K562 (cell line): ENCODE results near the gene ACTRT2. TPM values are rescaled to one million over a fixed set of nuclear protein-coding genes. Genes with fewer than 3 reads are reported as not detected.

Source experiments
- ATAC-seq: fragments of 200-7000 bp; cut with Tn5 transposase; 3 replicates; pipeline ENCODE4 v1.9.1; 2020; ENCODE audit warnings: moderate library complexity
- BruUV-seq: library from RNA; stranded (reverse); fragments of 400-500 nt; replicated peaks from 2 replicates; lab custom pipeline; 2021; lab: Mats Ljungman, UMichigan
- CTCF ChIA-PET: fragments of 300-600 bp; formaldehyde crosslinking; extraction: SDS; loops from one replicate; lab custom pipeline; 2021; ENCODE audit warnings: low intra/inter-chr PET ratio; lab: Yijun Ruan, JAX
- POLR2A ChIA-PET: fragments of 300-600, 350-650 bp; sonication (Branson Sonifier 250); formaldehyde crosslinking; extraction: SDS; loops from one replicate; lab custom pipeline; 2021; ENCODE audit warnings: antibody characterized with exemption, inconsistent platforms; lab: Yijun Ruan, JAX
- DNase-seq, 4 experiments: peaks; one replicate each; pipeline versions ENCODE4 v3.0.0 to v3.0.0-alpha.2; 2011 to 2018; ENCODE audit warnings: low spot score in 3 of 4, mixed read lengths in 3 of 4; ENCODE audit errors: extremely low read depth in 1 of 4
- FAIRE-seq: peaks from 2 replicates; lab custom pipeline; 2011; peaks lifted over from hg19 to GRCh38; lab: Jason Lieb, UNC
- H2AFZ ChIP-seq: 2 replicates; pipeline ENCODE4 v1.6.0; 2011; ENCODE audit warnings: low read depth, low read length, control low read depth, inconsistent platforms
- H3K27ac ChIP-seq: fragments of 200-600 bp; 3 replicates; pipeline ENCODE4 v1.8.0; 2011; ENCODE audit warnings: low read depth, mild to moderate bottlenecking, control low read depth, inconsistent platforms, low read length, moderate library complexity, mixed read lengths; ENCODE audit errors: extremely low read depth
- H3K27me3 ChIP-seq, 2 experiments: fragments of 300-600 bp in 1 of 2; 2 replicates in 1 of 2; 3 replicates in 1 of 2; pipeline versions ENCODE4 v1.6.0 to v1.8.0; 2011; ENCODE audit warnings: inconsistent platforms in 2 of 2, low read length in 2 of 2, mild to moderate bottlenecking in 1 of 2, mixed read lengths in 1 of 2, moderate library complexity in 1 of 2; ENCODE audit not compliant: control insufficient read depth in 2 of 2, insufficient read depth in 2 of 2
- H3K36me3 ChIP-seq: fragments of 300-600 bp; 3 replicates; pipeline ENCODE4 v1.8.0; 2011; ENCODE audit warnings: mild to moderate bottlenecking, low read length, inconsistent platforms; ENCODE audit not compliant: control insufficient read depth, insufficient read depth
- H3K4me1 ChIP-seq, 2 experiments: fragments of 200-600 bp in 1 of 2; replicated peaks in 1 of 2; 2 replicates in 1 of 2; 3 replicates in 1 of 2; pipeline versions ENCODE4 v1.5.1 to v1.8.0; 2011; ENCODE audit warnings: inconsistent platforms in 2 of 2, low read length in 2 of 2, mild to moderate bottlenecking in 1 of 2, mixed read lengths in 1 of 2, moderate library complexity in 1 of 2; ENCODE audit not compliant: control insufficient read depth in 2 of 2, insufficient read depth in 2 of 2
- H3K4me2 ChIP-seq: 2 replicates; pipeline ENCODE4 v1.6.1; 2011; ENCODE audit warnings: low read length, control low read depth, inconsistent platforms, mixed read lengths; ENCODE audit not compliant: insufficient read depth
- H3K4me3 ChIP-seq: fragments of 200-600 bp; sonication (generic), shearing (Covaris generic); 2 replicates; pipeline ENCODE4 v1.5.1; 2016; ENCODE audit warnings: control low read depth, inconsistent platforms
- H3K79me2 ChIP-seq: fragments of 200-600 bp; 3 replicates; pipeline ENCODE4 v1.8.0; 2011; ENCODE audit warnings: low read length, inconsistent platforms; ENCODE audit not compliant: control insufficient read depth, insufficient read depth
- H3K9ac ChIP-seq, 2 experiments: 2 replicates each; pipeline versions ENCODE4 v1.6.0 to v1.6.1; 2011; ENCODE audit warnings: low read depth in 2 of 2, low read length in 2 of 2, control low read depth in 1 of 2, inconsistent platforms in 1 of 2, mild to moderate bottlenecking in 1 of 2, mixed read lengths in 1 of 2; ENCODE audit not compliant: insufficient read depth in 1 of 2
- H3K9me1 ChIP-seq: one replicate; pipeline ENCODE4 v1.6.0; 2011; ENCODE audit warnings: inconsistent platforms, mild to moderate bottlenecking, low read length, moderate library complexity; ENCODE audit not compliant: control insufficient read depth, insufficient read depth
- H3K9me3 ChIP-seq: replicated peaks from 2 replicates; pipeline ENCODE4 v1.5.1; 2011; ENCODE audit warnings: low read depth, low read length, inconsistent platforms; ENCODE audit not compliant: control insufficient read depth, insufficient read depth
- H4K20me1 ChIP-seq: replicated peaks from 2 replicates; pipeline ENCODE4 v1.6.1; 2011; ENCODE audit warnings: low read length, inconsistent platforms, mixed read lengths; ENCODE audit not compliant: control insufficient read depth, insufficient read depth
- CHD2 ChIP-seq: IDR thresholded peaks from 2 replicates; pipeline ENCODE4 v1.6.1; 2011; ENCODE audit warnings: low read depth, low read length
- FOXJ2 ChIP-seq: fragments of 200-800 bp; sonication (Bioruptor generic); IDR thresholded peaks from 2 replicates; pipeline ENCODE4 v1.6.1; 2016; ENCODE audit warnings: missing genetic modification characterization, missing compliant biosample characterization
- HMG20B ChIP-seq: fragments of 250-450 bp; sonication (Bioruptor Pico); IDR thresholded peaks from 2 replicates; pipeline ENCODE4 v1.5.0; 2021; ENCODE audit warnings: mild to moderate bottlenecking
- RBM34 ChIP-seq: fragments of 200-400 bp; formaldehyde crosslinking; IDR thresholded peaks from 2 replicates; pipeline ENCODE4 v1.6.1; 2018; ENCODE audit warnings: low read length, borderline replicate concordance; ENCODE audit not compliant: insufficient read depth
- SRSF9 ChIP-seq: fragments of 200-400 bp; formaldehyde crosslinking; IDR thresholded peaks from 2 replicates; pipeline ENCODE4 v1.6.1; 2017; ENCODE audit warnings: low read depth, low read length, borderline replicate concordance
- TRIM24 ChIP-seq, 2 experiments: fragments of 450-650 bp; IDR thresholded peaks; 2 replicates each; pipeline ENCODE4 v1.6.1; 2016
- YY1 ChIP-seq, 3 experiments: IDR thresholded peaks; 2 replicates each; pipeline ENCODE4 v1.6.1; 2011; ENCODE audit warnings: low read length in 2 of 3, mild to moderate bottlenecking in 2 of 3, moderate library complexity in 2 of 3, borderline replicate concordance in 1 of 3, control low read depth in 1 of 3, low read depth in 1 of 3; ENCODE audit not compliant: insufficient read depth in 3 of 3, insufficient replicate concordance in 2 of 3, control insufficient read depth in 1 of 3, insufficient read length in 1 of 3; ENCODE audit errors: extremely low read depth in 1 of 3
- ZBTB7A ChIP-seq: IDR thresholded peaks from 2 replicates; pipeline ENCODE4 v1.6.1; 2011; ENCODE audit warnings: low read depth, mild to moderate bottlenecking, low read length, moderate library complexity, borderline replicate concordance; ENCODE audit not compliant: control insufficient read depth
- ZMIZ1 ChIP-seq, 2 experiments: fragments of 150-350 bp in 1 of 2; IDR thresholded peaks; 2 replicates each; pipeline ENCODE4 v1.6.1; 2012 to 2016; ENCODE audit warnings: low read depth in 2 of 2, low read length in 2 of 2, mild to moderate bottlenecking in 1 of 2, moderate library complexity in 1 of 2
- ZNF764 ChIP-seq: fragments of 250-450 bp; sonication (Bioruptor Pico); IDR thresholded peaks from 2 replicates; pipeline ENCODE4 v1.4.0; 2020; ENCODE audit warnings: low read depth, mild to moderate bottlenecking, moderate library complexity
- WGBS: fragments of 100-300 bp; shearing (Covaris generic); methylation state at CpG from one replicate; pipeline ENCODE4 v1.1.6; 2016; ENCODE audit warnings: low coverage, mixed read lengths; ENCODE audit not compliant: insufficient coverage; ENCODE audit errors: missing lambda C conversion rate; 5-methylcytosine and 5-hydroxymethylcytosine counted together
- in situ Hi-C: fragments of 300-500 bp; cut with MboI; formaldehyde crosslinking; loops from 4 replicates; pipeline ENCODE4 v1.15.0; 2018; ENCODE audit warnings: inconsistent platforms, mixed read lengths
- intact Hi-C: fragments of 100-400 bp; cut with micrococcal nuclease; formaldehyde crosslinking; loops from 2 replicates; pipeline ENCODE4 v1.14.2; 2022
- polyA plus RNA-seq, 8 experiments: library from polyadenylated mRNA; depleted of rRNA in 4 of 8; stranded (reverse) in 5 of 8; unstranded in 3 of 8; fragments of >200 nt; fragmentation: Nextera tagmentation in 2 of 8; fragmentation: Illumina TruSeq in 1 of 8; extraction: Ambion mirVana in 2 of 8; extraction: Trizol in 1 of 8; gene quantifications; 2 replicates each; pipeline versions ENCODE4 v1.2.1 to v1.2.3, GENCODE V29; 2011 to 2014; ENCODE audit warnings: inconsistent platforms in 1 of 8, missing spikeins in 1 of 8
- total RNA-seq, 7 experiments: library from RNA; depleted of rRNA in 6 of 7; stranded (reverse); fragments of >200 nt in 6 of 7; fragmentation: Illumina TruSeq in 2 of 7; extraction: Trizol in 2 of 7; gene quantifications; 2 replicates each; pipeline versions ENCODE4 v1.2.1 to v1.2.3, GENCODE V29; 2011 to 2021; ENCODE audit warnings: low replicate concordance in 1 of 7

Gene ACTRT2
- total and polyA plus RNA-seq, 9 of the 15 experiments (the other 6 are each of a cell fraction or from before 2014, with no cell fraction given), result not detected

- no peaks in the 10 kb centered on the region for H3K4me1 ChIP-seq
- H3K4me2 ChIP-seq, result no peak overlapping the region
- no peaks in the 10 kb centered on the region for H4K20me1 ChIP-seq
- in situ Hi-C loops, result no loop called here
- no peaks in the 10 kb centered on the region for H3K36me3 ChIP-seq
- H3K27ac ChIP-seq, result no peak overlapping the region
- intact Hi-C loops, result no loop called here
- H3K4me3 ChIP-seq, result no peak overlapping the region
- DNase-seq, result no peak
- CTCF ChIA-PET, result interaction anchor here (0.6 kb wide), 1 partner anchor 17 kb away, joined by 3 read pairs; no protein-coding TSS in a partner anchor
- H2AFZ ChIP-seq, result no peak overlapping the region
- TF ChIP-seq CHD2, result no peak
- no peak for TF ChIP-seq HMG20B
- no peak for TF ChIP-seq ZNF764 (CRISPR knock-in tag)
- no peak for TF ChIP-seq ZBTB7A
- TF ChIP-seq TRIM24 (IDR thresholded peaks at IDR 0.05), result no peak
- TF ChIP-seq RBM34, result no peak
- no peak for TF ChIP-seq ZMIZ1 (IDR thresholded peaks at IDR 0.05; ENCODE audit: low read depth in 2 of 2, low read length in 2 of 2)
- no peak for TF ChIP-seq YY1 (IDR thresholded peaks at IDR 0.05; ENCODE audit: borderline replicate concordance in 1 of 3, control insufficient read depth in 1 of 3, extremely low read depth in 1 of 3, insufficient read depth in 3 of 3, insufficient read length in 1 of 3, insufficient replicate concordance in 2 of 3, low read depth in 1 of 3, low read length in 2 of 3)
- no peak for TF ChIP-seq SRSF9
- no peak for TF ChIP-seq FOXJ2 (tag)
- no peak for ATAC-seq
- WGBS, result 3% methylated on average over 9 of the region's 9 CpGs
- no TSS peak for BruUV-seq
- no peaks in the 10 kb centered on the region for H3K9me1 ChIP-seq
- FAIRE-seq, result no peak
- no peaks in the 10 kb centered on the region for H3K79me2 ChIP-seq
- POLR2A ChIA-PET, result no interaction called here
- peaks cover 0 to 9% of the 10 kb centered on the region in 2 experiments; a peak in 1 of 5 replicates for H3K27me3 ChIP-seq
- H3K9ac ChIP-seq, result no peak overlapping the region
- H3K9me3 ChIP-seq, result no peaks in the 10 kb centered on the region
Measured at GRCh38 chr1:3055051-3055450, 33.8 kb downstream of the ACTRT2 start.
